GM19099 (cell line): ENCODE measurements around the gene HEATR1.

ENCODE experiments used
- POLR2A ChIP-seq: IDR thresholded peaks from 3 replicates; pipeline ENCODE4 v1.6.1; 2011; ENCODE audit warnings: low read depth; ENCODE audit not compliant: insufficient read length; ENCODE audit errors: extremely low read depth

Gene HEATR1

GRCh38 chr1:236615399-236616148 is 11.3 kb upstream of the HEATR1 start:
- TF ChIP-seq POLR2A = no peak

DNA sequence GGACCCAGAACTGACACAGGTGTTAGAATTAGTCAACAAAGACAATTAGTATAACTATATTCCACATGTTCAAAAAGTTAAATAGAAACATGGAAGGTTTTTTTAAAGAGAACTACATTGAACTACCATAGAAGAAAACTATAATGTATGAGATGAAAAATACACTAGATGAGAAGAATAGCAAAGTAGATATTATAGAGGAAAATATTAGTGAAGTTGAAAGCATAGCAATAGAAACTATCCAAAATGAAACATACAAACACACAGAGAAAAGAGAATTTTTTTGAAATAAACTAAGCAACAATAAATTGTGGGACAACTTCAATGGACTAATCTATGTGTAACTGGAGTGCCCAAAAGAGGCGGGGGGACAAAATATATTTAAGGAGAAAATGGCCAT is 8.0 kb upstream of the HEATR1 start:
- TF ChIP-seq POLR2A = no peak

- no peak for TF ChIP-seq POLR2A
Observed at GRCh38 chr1:236608930-236609726, 4.8 kb upstream of the HEATR1 start.

GRCh38 chr1:236604905-236605806 is 840 bp upstream of the HEATR1 start:
- TF ChIP-seq POLR2A = no peak

DNA sequence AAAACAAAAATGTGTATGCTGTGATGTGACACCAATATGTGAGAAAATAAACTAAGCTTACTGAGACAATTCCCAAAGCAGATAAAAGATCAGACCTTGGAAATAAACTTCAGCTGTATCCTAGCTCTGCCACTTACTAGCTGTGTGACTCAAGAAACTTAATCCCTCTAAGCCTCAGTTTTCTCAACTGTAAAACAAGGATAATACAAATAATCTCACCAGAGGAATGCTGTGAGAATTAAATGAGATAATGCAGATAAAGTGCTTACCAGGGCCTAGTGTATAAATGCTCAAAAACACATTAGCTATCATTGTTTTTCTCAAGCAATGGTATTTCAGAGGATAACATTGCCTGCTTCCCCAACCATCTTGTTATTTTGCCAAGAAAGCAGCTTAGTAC is 2.1 kb downstream of the HEATR1 start:
- no peak for TF ChIP-seq POLR2A

GRCh38 chr1:236590553-236591150 is 13.7 kb downstream of the HEATR1 start:
- TF ChIP-seq POLR2A = no peak

DNA sequence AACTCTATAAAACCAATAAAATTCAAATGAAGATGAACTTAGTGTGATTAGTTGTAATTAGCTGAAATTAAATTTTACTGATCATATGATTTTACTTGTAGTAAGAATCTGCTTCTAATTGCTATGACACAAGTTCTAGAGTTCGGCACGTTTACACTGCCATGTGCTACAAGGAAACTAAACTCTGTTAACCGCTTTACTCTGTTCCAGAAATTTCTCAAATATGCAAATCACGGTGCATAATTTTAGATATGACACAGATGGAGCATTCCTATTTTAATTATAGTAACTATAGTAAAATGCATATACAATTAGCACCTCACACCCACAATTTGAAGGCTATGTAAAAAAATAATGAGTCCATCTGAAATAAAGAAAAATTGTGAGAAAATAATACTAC is 14.8 kb downstream of the HEATR1 start:
- TF ChIP-seq POLR2A = no peak

DNA sequence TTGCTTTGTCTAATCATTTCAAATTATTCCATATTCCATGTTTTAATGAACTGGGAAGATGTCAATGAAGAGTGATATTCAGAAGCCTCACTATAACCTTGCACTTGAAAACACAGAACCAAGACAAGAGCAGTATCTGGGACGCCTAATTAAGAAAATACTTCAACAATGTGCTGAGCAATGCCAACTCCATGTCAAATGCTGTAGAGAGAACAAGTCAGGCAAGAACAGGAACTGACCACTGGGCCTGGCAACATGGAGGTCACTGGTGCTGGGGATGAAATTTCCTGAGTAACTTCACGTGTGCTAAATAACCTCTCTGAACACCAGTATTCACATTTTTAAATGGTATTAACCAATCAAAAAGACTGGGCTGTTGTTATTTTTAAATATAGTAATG is 22.8 kb downstream of the HEATR1 start:
- TF ChIP-seq POLR2A = no peak

- TF ChIP-seq POLR2A = no peak
Observed at GRCh38 chr1:236578661-236579060, 25.7 kb downstream of the HEATR1 start.

DNA sequence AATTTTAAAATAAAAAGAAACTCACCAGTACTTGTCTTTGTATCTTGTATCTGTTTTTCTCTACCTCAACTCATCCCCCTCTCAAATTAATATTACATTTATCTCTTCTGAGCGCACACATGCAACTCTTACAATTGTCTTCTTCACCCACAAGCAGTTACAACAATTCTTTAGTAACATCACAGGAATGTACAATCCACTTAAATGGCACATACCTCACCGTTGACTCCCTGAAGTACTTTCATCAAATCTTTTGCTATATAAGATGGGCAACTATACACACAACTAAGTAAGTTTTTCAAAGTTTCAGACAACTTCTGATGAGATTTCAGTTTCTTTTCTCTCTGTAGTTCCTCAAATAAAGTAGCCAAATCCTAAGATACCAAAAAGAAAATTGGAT is 28.3 kb downstream of the HEATR1 start:
- TF ChIP-seq POLR2A = no peak

- no peak for TF ChIP-seq POLR2A
Observed at GRCh38 chr1:236575523-236575922, 28.8 kb downstream of the HEATR1 start.

DNA sequence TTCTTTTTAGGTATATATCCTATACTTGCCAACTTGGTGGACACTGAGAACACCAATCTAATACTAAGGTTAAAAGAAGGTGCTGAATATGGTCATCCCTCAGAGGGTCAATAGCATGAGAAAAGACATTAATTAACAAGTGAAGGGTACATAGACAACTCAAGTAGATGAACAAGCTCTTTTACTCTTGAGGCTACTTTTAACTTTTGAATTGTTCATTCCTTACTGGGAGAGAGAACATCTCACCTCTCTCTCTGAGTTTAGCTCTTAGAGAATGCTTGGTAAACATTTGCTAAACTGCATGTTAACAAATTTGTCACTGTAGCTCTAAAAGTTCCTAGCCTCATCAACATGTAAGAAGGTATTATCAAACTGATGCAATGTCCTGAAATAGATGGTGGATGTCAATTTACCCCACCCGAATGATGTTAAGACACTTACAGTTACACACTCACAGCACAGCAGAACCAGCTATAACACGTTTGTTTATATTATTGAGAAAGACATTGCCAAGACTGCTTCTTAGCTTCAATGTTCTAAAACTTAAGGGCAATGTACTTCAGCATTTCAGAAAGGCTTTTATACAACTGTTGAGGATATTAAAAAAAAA is 35.9 kb downstream of the HEATR1 start:
- TF ChIP-seq POLR2A = no peak

GRCh38 chr1:236565530-236565929 is 38.8 kb downstream of the HEATR1 start:
- TF ChIP-seq POLR2A = no peak

- TF ChIP-seq POLR2A = no peak
Observed at GRCh38 chr1:236561976-236562375, 42.3 kb downstream of the HEATR1 start.
